K562 (cell line): ENCODE results near the gene TACSTD2. TPM values are rescaled to one million over a fixed set of nuclear protein-coding genes. Genes with fewer than 3 reads are reported as not detected.

Experiments
- ATAC-seq: fragments of 200-7000 bp; cut with Tn5 transposase; 3 replicates; pipeline ENCODE4 v1.9.1; 2020; ENCODE audit warnings: moderate library complexity
- BruUV-seq: library from RNA; stranded (reverse); fragments of 400-500 nt; replicated peaks from 2 replicates; lab custom pipeline; 2021; lab: Mats Ljungman, UMichigan
- CTCF ChIA-PET: fragments of 300-600 bp; formaldehyde crosslinking; extraction: SDS; loops from one replicate; lab custom pipeline; 2021; ENCODE audit warnings: low intra/inter-chr PET ratio; lab: Yijun Ruan, JAX
- POLR2A ChIA-PET: fragments of 300-600, 350-650 bp; sonication (Branson Sonifier 250); formaldehyde crosslinking; extraction: SDS; loops from one replicate; lab custom pipeline; 2021; ENCODE audit warnings: antibody characterized with exemption, inconsistent platforms; lab: Yijun Ruan, JAX
- DNase-seq, 4 experiments: peaks; one replicate each; pipeline versions ENCODE4 v3.0.0 to v3.0.0-alpha.2; 2011 to 2018; ENCODE audit warnings: low spot score in 3 of 4, mixed read lengths in 3 of 4; ENCODE audit errors: extremely low read depth in 1 of 4
- FAIRE-seq: peaks from 2 replicates; lab custom pipeline; 2011; peaks lifted over from hg19 to GRCh38; lab: Jason Lieb, UNC
- H2AFZ ChIP-seq: 2 replicates; pipeline ENCODE4 v1.6.0; 2011; ENCODE audit warnings: low read depth, low read length, control low read depth, inconsistent platforms
- H3K27ac ChIP-seq: fragments of 200-600 bp; 3 replicates; pipeline ENCODE4 v1.8.0; 2011; ENCODE audit warnings: low read depth, mild to moderate bottlenecking, control low read depth, inconsistent platforms, low read length, moderate library complexity, mixed read lengths; ENCODE audit errors: extremely low read depth
- H3K27me3 ChIP-seq, 2 experiments: fragments of 300-600 bp in 1 of 2; 2 replicates in 1 of 2; 3 replicates in 1 of 2; pipeline versions ENCODE4 v1.6.0 to v1.8.0; 2011; ENCODE audit warnings: inconsistent platforms in 2 of 2, low read length in 2 of 2, mild to moderate bottlenecking in 1 of 2, mixed read lengths in 1 of 2, moderate library complexity in 1 of 2; ENCODE audit not compliant: control insufficient read depth in 2 of 2, insufficient read depth in 2 of 2
- H3K36me3 ChIP-seq: fragments of 300-600 bp; 3 replicates; pipeline ENCODE4 v1.8.0; 2011; ENCODE audit warnings: mild to moderate bottlenecking, low read length, inconsistent platforms; ENCODE audit not compliant: control insufficient read depth, insufficient read depth
- H3K4me1 ChIP-seq, 2 experiments: fragments of 200-600 bp in 1 of 2; replicated peaks in 1 of 2; 2 replicates in 1 of 2; 3 replicates in 1 of 2; pipeline versions ENCODE4 v1.5.1 to v1.8.0; 2011; ENCODE audit warnings: inconsistent platforms in 2 of 2, low read length in 2 of 2, mild to moderate bottlenecking in 1 of 2, mixed read lengths in 1 of 2, moderate library complexity in 1 of 2; ENCODE audit not compliant: control insufficient read depth in 2 of 2, insufficient read depth in 2 of 2
- H3K4me2 ChIP-seq: 2 replicates; pipeline ENCODE4 v1.6.1; 2011; ENCODE audit warnings: low read length, control low read depth, inconsistent platforms, mixed read lengths; ENCODE audit not compliant: insufficient read depth
- H3K4me3 ChIP-seq: fragments of 200-600 bp; sonication (generic), shearing (Covaris generic); 2 replicates; pipeline ENCODE4 v1.5.1; 2016; ENCODE audit warnings: control low read depth, inconsistent platforms
- H3K79me2 ChIP-seq: fragments of 200-600 bp; 3 replicates; pipeline ENCODE4 v1.8.0; 2011; ENCODE audit warnings: low read length, inconsistent platforms; ENCODE audit not compliant: control insufficient read depth, insufficient read depth
- H3K9ac ChIP-seq, 2 experiments: 2 replicates each; pipeline versions ENCODE4 v1.6.0 to v1.6.1; 2011; ENCODE audit warnings: low read depth in 2 of 2, low read length in 2 of 2, control low read depth in 1 of 2, inconsistent platforms in 1 of 2, mild to moderate bottlenecking in 1 of 2, mixed read lengths in 1 of 2; ENCODE audit not compliant: insufficient read depth in 1 of 2
- H3K9me1 ChIP-seq: one replicate; pipeline ENCODE4 v1.6.0; 2011; ENCODE audit warnings: inconsistent platforms, mild to moderate bottlenecking, low read length, moderate library complexity; ENCODE audit not compliant: control insufficient read depth, insufficient read depth
- H3K9me3 ChIP-seq: replicated peaks from 2 replicates; pipeline ENCODE4 v1.5.1; 2011; ENCODE audit warnings: low read depth, low read length, inconsistent platforms; ENCODE audit not compliant: control insufficient read depth, insufficient read depth
- H4K20me1 ChIP-seq: replicated peaks from 2 replicates; pipeline ENCODE4 v1.6.1; 2011; ENCODE audit warnings: low read length, inconsistent platforms, mixed read lengths; ENCODE audit not compliant: control insufficient read depth, insufficient read depth
- GABPA ChIP-seq: fragments of 200-800 bp; sonication (Bioruptor generic); conservative IDR thresholded peaks from 2 replicates; pipeline ENCODE4 v1.6.1; 2016; ENCODE audit warnings: low read depth, missing genetic modification characterization, missing compliant biosample characterization
- MCM7 ChIP-seq, 2 experiments: fragments of 450-650 bp; IDR thresholded peaks; 2 replicates each; pipeline ENCODE4 v1.6.1; 2016 to 2018
- SREBF1 ChIP-seq: fragments of 150-350 bp; IDR thresholded peaks from 2 replicates; pipeline ENCODE4 v1.6.1; 2014; ENCODE audit warnings: antibody characterized with exemption, low read depth, low read length, borderline replicate concordance
- TFAM ChIP-seq: fragments of 250-450 bp; sonication (Bioruptor Pico); conservative IDR thresholded peaks from 2 replicates; pipeline ENCODE4 v1.5.0; 2021; ENCODE audit warnings: mild to moderate bottlenecking, moderate library complexity
- ZKSCAN1 ChIP-seq: fragments of 150-350 bp; IDR thresholded peaks from 2 replicates; pipeline ENCODE4 v1.6.1; 2016; ENCODE audit warnings: low read depth, low read length
- ZNF124 ChIP-seq: sonication (generic); formaldehyde crosslinking; IDR thresholded peaks from 2 replicates; pipeline ENCODE4 v1.8.1; 2022; ENCODE audit warnings: missing genetic modification reagents
- ZNF444 ChIP-seq: fragments of 250-450 bp; sonication (Bioruptor Pico); IDR thresholded peaks from 2 replicates; pipeline ENCODE4 v1.4.0; 2020; ENCODE audit warnings: mild to moderate bottlenecking, moderate library complexity
- ZSCAN29 ChIP-seq: fragments of 450-650 bp; IDR thresholded peaks from 2 replicates; pipeline ENCODE4 v1.6.1; 2017
- WGBS: fragments of 100-300 bp; shearing (Covaris generic); methylation state at CpG from one replicate; pipeline ENCODE4 v1.1.6; 2016; ENCODE audit warnings: low coverage, mixed read lengths; ENCODE audit not compliant: insufficient coverage; ENCODE audit errors: missing lambda C conversion rate; 5-methylcytosine and 5-hydroxymethylcytosine counted together
- in situ Hi-C: fragments of 300-500 bp; cut with MboI; formaldehyde crosslinking; loops from 4 replicates; pipeline ENCODE4 v1.15.0; 2018; ENCODE audit warnings: inconsistent platforms, mixed read lengths
- intact Hi-C: fragments of 100-400 bp; cut with micrococcal nuclease; formaldehyde crosslinking; loops from 2 replicates; pipeline ENCODE4 v1.14.2; 2022
- polyA plus RNA-seq, 8 experiments: library from polyadenylated mRNA; depleted of rRNA in 4 of 8; stranded (reverse) in 5 of 8; unstranded in 3 of 8; fragments of >200 nt; fragmentation: Nextera tagmentation in 2 of 8; fragmentation: Illumina TruSeq in 1 of 8; extraction: Ambion mirVana in 2 of 8; extraction: Trizol in 1 of 8; gene quantifications; 2 replicates each; pipeline versions ENCODE4 v1.2.1 to v1.2.3, GENCODE V29; 2011 to 2014; ENCODE audit warnings: inconsistent platforms in 1 of 8, missing spikeins in 1 of 8
- total RNA-seq, 7 experiments: library from RNA; depleted of rRNA in 6 of 7; stranded (reverse); fragments of >200 nt in 6 of 7; fragmentation: Illumina TruSeq in 2 of 7; extraction: Trizol in 2 of 7; gene quantifications; 2 replicates each; pipeline versions ENCODE4 v1.2.1 to v1.2.3, GENCODE V29; 2011 to 2021; ENCODE audit warnings: low replicate concordance in 1 of 7
- TF ChIP-seq, protein P1 (sequence below), 2 experiments: IDR thresholded peaks in 1 of 2; conservative IDR thresholded peaks in 1 of 2; 2 replicates each; pipeline ENCODE4 v1.6.1; 2016; ENCODE audit warnings: low read depth in 2 of 2, mild to moderate bottlenecking in 1 of 2, missing compliant biosample characterization in 1 of 2, missing genetic modification characterization in 1 of 2, moderate library complexity in 1 of 2
- TF ChIP-seq, protein P2 (sequence below), 2 experiments: fragments of 450-650 bp; IDR thresholded peaks; 2 replicates each; pipeline ENCODE4 v1.6.1; 2018; ENCODE audit warnings: mild to moderate bottlenecking in 2 of 2, low read depth in 1 of 2; ENCODE audit not compliant: partially characterized antibody in 2 of 2

TACSTD2 gene
- total and polyA plus RNA-seq, 9 of the 15 experiments (the other 6 are each of a cell fraction or from before 2014, with no cell fraction given) = 0.04 to 0.31 TPM; not detected in 7

DNA sequence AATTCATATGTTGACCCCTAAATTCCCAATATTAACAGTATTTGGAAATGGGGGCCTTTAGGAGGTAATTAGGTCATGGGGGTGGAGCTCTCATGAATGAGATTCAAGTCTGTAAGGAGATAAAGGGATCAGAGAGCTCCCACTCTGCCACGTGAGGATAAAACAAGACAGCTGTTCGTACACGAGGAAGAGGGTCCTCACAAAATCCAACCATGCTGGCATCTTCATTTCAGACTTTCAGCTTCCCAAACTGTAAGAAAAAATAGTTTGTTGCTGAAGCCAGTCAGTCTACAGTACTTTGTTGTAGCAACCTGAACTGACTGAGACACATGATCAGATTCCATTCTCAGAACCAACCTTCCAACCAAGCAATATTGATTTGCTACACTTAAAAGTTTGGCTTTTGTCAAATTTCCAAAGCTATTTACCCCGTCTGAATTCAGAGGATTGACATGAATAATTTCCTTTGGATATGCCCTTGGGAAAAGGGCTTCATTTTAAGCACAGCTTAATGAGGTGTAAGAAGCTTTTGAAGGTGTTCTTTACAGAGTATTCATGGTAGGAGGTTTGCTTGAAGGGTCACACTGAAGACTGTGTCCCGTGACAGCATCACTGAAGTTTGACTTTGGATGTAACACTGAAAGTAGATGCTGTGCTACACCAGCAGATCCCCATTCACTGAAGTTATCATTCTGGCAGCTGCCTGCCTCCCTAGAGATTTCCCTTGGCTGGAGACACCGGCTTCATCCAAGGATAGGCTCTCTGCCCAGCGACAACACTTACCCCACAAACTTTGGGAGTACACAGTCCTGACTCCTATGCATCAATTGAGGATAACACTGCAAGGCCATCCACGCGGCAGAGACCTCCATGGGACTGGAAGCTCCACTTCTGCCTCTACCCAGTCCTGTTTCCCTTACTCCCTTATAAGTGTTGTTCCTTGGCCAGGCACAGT lies 25.6 kb downstream of the TACSTD2 start:
- in situ Hi-C loops = no loop called here
- TF ChIP-seq ZNF444 (CRISPR knock-in tag) (no peak), GABPA (tag) (no peak), MCM7 (IDR thresholded peaks at IDR 0.05) (no peak), ZNF124 (CRISPR knock-in tag) (no peak), SREBF1 (no peak), ZKSCAN1 (no peak), TFAM (CRISPR knock-in tag) (no peak), ZSCAN29 (no peak)
- TF ChIP-seq, protein P1, sequence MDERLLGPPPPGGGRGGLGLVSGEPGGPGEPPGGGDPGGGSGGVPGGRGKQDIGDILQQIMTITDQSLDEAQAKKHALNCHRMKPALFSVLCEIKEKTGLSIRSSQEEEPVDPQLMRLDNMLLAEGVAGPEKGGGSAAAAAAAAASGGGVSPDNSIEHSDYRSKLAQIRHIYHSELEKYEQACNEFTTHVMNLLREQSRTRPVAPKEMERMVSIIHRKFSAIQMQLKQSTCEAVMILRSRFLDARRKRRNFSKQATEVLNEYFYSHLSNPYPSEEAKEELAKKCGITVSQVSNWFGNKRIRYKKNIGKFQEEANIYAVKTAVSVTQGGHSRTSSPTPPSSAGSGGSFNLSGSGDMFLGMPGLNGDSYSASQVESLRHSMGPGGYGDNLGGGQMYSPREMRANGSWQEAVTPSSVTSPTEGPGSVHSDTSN (CRISPR knock-in tag; IDR thresholded peaks at IDR 0.05; ENCODE audit: low read depth) = no peak
- TF ChIP-seq, protein P1 (tag; conservative IDR thresholded peaks at IDR 0.05; ENCODE audit: low read depth) = no peak
- TF ChIP-seq, protein P2, sequence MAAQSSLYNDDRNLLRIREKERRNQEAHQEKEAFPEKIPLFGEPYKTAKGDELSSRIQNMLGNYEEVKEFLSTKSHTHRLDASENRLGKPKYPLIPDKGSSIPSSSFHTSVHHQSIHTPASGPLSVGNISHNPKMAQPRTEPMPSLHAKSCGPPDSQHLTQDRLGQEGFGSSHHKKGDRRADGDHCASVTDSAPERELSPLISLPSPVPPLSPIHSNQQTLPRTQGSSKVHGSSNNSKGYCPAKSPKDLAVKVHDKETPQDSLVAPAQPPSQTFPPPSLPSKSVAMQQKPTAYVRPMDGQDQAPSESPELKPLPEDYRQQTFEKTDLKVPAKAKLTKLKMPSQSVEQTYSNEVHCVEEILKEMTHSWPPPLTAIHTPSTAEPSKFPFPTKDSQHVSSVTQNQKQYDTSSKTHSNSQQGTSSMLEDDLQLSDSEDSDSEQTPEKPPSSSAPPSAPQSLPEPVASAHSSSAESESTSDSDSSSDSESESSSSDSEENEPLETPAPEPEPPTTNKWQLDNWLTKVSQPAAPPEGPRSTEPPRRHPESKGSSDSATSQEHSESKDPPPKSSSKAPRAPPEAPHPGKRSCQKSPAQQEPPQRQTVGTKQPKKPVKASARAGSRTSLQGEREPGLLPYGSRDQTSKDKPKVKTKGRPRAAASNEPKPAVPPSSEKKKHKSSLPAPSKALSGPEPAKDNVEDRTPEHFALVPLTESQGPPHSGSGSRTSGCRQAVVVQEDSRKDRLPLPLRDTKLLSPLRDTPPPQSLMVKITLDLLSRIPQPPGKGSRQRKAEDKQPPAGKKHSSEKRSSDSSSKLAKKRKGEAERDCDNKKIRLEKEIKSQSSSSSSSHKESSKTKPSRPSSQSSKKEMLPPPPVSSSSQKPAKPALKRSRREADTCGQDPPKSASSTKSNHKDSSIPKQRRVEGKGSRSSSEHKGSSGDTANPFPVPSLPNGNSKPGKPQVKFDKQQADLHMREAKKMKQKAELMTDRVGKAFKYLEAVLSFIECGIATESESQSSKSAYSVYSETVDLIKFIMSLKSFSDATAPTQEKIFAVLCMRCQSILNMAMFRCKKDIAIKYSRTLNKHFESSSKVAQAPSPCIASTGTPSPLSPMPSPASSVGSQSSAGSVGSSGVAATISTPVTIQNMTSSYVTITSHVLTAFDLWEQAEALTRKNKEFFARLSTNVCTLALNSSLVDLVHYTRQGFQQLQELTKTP (IDR thresholded peaks at IDR 0.05; ENCODE audit: low read depth in 1 of 2, partially characterized antibody in 2 of 2) = no peak
- Histone ChIP-seq H3K4me1 (peaks cover 13 to 29% of the 10 kb centered on the region in 2 experiments; a peak in 4 of 5 replicates), H4K20me1 (no peaks in the 10 kb centered on the region), H3K4me3 (no peak overlapping the region), H3K4me2 (no peak overlapping the region), H3K79me2 (no peaks in the 10 kb centered on the region), H3K9ac (no peak overlapping the region), H3K9me1 (no peaks in the 10 kb centered on the region), H2AFZ (peak overlapping the region; percentile 66), H3K27me3 (no peaks in the 10 kb centered on the region), H3K27ac (no peak overlapping the region), H3K36me3 (no peaks in the 10 kb centered on the region), H3K9me3 (no peaks in the 10 kb centered on the region)
- intact Hi-C loops = no loop called here
- ChIA-PET POLR2A (interaction anchor here (1.1 kb wide), 1 partner anchor 17 kb away, joined by 3 read pairs; no protein-coding TSS in a partner anchor), CTCF (no interaction called here)
- no peak for ATAC-seq
- FAIRE-seq = no peak
- no peak for DNase-seq
- 30% methylated on average over 9 of the region's 9 CpGs for WGBS
- no TSS peak for BruUV-seq
